HEK293 (cell line): ENCODE measurements around the gene ADIRF.

ENCODE experiments used
- CTCF ChIA-PET: fragments of 350-600 bp; formaldehyde crosslinking; extraction: SDS; loops from one replicate; lab custom pipeline; 2021; ENCODE audit warnings: antibody characterized with exemption; lab: Yijun Ruan, JAX
- POLR2A ChIA-PET: fragments of 300-600 bp; formaldehyde crosslinking; extraction: SDS; loops from one replicate; lab custom pipeline; 2020; ENCODE audit warnings: antibody characterized with exemption, inconsistent platforms; lab: Yijun Ruan, JAX
- H3K27ac ChIP-seq: fragments of 200-500 bp; sonication (Bioruptor generic); 2 replicates; pipeline ENCODE4 v1.5.1; 2014; ENCODE audit warnings: low read depth, low read length, control low read depth, inconsistent platforms; ENCODE audit errors: extremely low read depth
- H3K36me3 ChIP-seq, 2 experiments: fragments of 200-500 bp in 1 of 2; sonication (Bioruptor generic) in 1 of 2; 1 replicate in 1 of 2; 2 replicates in 1 of 2; pipeline ENCODE4 v1.5.1; 2014 to 2017; ENCODE audit warnings: inconsistent platforms in 2 of 2, low read length in 2 of 2; ENCODE audit not compliant: control insufficient read depth in 2 of 2, insufficient read depth in 1 of 2
- H3K4me1 ChIP-seq: fragments of 200-500 bp; sonication (Bioruptor generic); 2 replicates; pipeline ENCODE4 v1.5.1; 2014; ENCODE audit warnings: mild to moderate bottlenecking, low read length, inconsistent platforms; ENCODE audit not compliant: control insufficient read depth, insufficient read depth
- H3K4me3 ChIP-seq: 2 replicates; pipeline ENCODE4 v1.5.1; 2011; ENCODE audit warnings: low read depth, mild to moderate bottlenecking, control low read depth, low read length, moderate library complexity
- H3K9me3 ChIP-seq: fragments of 200-500 bp; sonication (Bioruptor generic); 2 replicates; pipeline ENCODE4 v1.5.1; 2014; ENCODE audit warnings: low read depth, low read length, inconsistent platforms; ENCODE audit not compliant: control insufficient read depth, insufficient read depth
- KLF1 ChIP-seq: fragments of 450-650 bp; formaldehyde crosslinking; IDR thresholded peaks from 2 replicates; pipeline ENCODE4 v1.5.1; 2016; ENCODE audit warnings: missing biosample characterization, missing genetic modification characterization
- REPIN1 ChIP-seq: fragments of 450-650 bp; formaldehyde crosslinking; IDR thresholded peaks from 2 replicates; pipeline ENCODE4 v1.5.1; 2017; ENCODE audit warnings: missing biosample characterization, missing genetic modification characterization, low read depth
- ZBTB48 ChIP-seq: fragments of 450-650 bp; formaldehyde crosslinking; IDR thresholded peaks from 2 replicates; pipeline ENCODE4 v1.5.1; 2016; ENCODE audit warnings: missing biosample characterization, missing genetic modification characterization
- ZBTB8A ChIP-seq: fragments of 450-650 bp; formaldehyde crosslinking; IDR thresholded peaks from 2 replicates; pipeline ENCODE4 v1.5.1; 2016; ENCODE audit warnings: missing biosample characterization, missing genetic modification characterization
- ZIC2 ChIP-seq: fragments of 450-650 bp; formaldehyde crosslinking; IDR thresholded peaks from 2 replicates; pipeline ENCODE4 v1.5.1; 2016; ENCODE audit warnings: missing biosample characterization, missing genetic modification characterization
- ZNF341 ChIP-seq: fragments of 450-650 bp; formaldehyde crosslinking; IDR thresholded peaks from 2 replicates; pipeline ENCODE4; 2016; ENCODE audit warnings: low read depth, missing biosample characterization, missing genetic modification characterization
- ZNF423 ChIP-seq: fragments of 450-650 bp; formaldehyde crosslinking; IDR thresholded peaks from 2 replicates; pipeline ENCODE4 v1.5.1; 2016; ENCODE audit warnings: missing biosample characterization, missing genetic modification characterization
- ZNF600 ChIP-seq: fragments of 450-650 bp; formaldehyde crosslinking; IDR thresholded peaks from 2 replicates; pipeline ENCODE4 v1.5.1; 2016; ENCODE audit warnings: missing biosample characterization, missing genetic modification characterization
- ZNF621 ChIP-seq: fragments of 450-650 bp; formaldehyde crosslinking; IDR thresholded peaks from 2 replicates; pipeline ENCODE4 v1.5.1; 2017; ENCODE audit warnings: missing biosample characterization, missing genetic modification characterization
- TF ChIP-seq, protein P1 (sequence below): fragments of 450-650 bp; formaldehyde crosslinking; IDR thresholded peaks from 2 replicates; pipeline ENCODE4 v1.5.1; 2017; ENCODE audit warnings: missing biosample characterization, mild to moderate bottlenecking, missing genetic modification characterization, moderate library complexity
- TF ChIP-seq, protein P2 (sequence below): fragments of 450-650 bp; formaldehyde crosslinking; IDR thresholded peaks from 2 replicates; pipeline ENCODE4 v1.5.1; 2016; ENCODE audit warnings: missing biosample characterization, missing genetic modification characterization, borderline replicate concordance
- TF ChIP-seq, protein P3 (sequence below): fragments of 450-650 bp; formaldehyde crosslinking; IDR thresholded peaks from 2 replicates; pipeline ENCODE4 v1.5.1; 2016; ENCODE audit warnings: missing biosample characterization, missing genetic modification characterization
- TF ChIP-seq, protein P4 (sequence below): fragments of 450-650 bp; formaldehyde crosslinking; IDR thresholded peaks from 2 replicates; pipeline ENCODE4 v1.5.1; 2017; ENCODE audit warnings: missing biosample characterization, missing genetic modification characterization
- TF ChIP-seq, protein P5 (sequence below): fragments of 450-650 bp; formaldehyde crosslinking; IDR thresholded peaks from 2 replicates; pipeline ENCODE4 v1.5.1; 2016; ENCODE audit warnings: missing biosample characterization, missing genetic modification characterization

The ADIRF gene

DNA sequence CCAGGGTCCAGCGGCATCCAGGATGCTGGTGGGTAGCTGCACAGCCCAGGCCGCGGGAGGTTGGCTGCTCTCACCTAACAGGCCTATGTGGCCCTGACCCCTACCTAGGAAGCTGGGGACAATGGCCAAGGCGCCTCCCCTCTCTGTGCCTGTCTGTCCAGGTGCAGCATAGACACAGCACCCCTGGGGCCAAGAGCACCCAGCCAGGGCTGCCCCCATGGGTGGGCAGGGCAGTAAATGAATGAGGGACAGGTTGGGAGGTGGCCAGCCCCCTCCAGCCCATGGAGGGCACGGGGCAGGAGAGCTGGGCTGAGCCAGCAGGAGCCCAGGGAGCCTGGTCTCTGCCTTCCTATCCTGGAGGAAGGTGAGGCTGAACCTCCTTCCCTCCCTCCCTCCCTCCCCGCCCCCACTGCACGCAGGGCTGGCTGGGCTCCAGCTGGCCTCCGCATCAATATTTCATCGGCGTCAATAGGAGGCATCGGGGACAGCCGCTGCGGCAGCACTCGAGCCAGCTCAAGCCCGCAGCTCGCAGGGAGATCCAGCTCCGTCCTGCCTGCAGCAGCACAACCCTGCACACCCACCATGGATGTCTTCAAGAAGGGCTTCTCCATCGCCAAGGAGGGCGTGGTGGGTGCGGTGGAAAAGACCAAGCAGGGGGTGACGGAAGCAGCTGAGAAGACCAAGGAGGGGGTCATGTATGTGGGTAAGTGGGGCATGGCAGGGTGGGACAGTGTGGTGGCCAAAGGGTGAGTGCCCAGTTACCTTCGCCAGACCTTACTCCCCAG is 10.0 kb upstream of the ADIRF start, which contains the start of gene SNCG:
Gene SNCG (plus strand): TSS at position 484 of the 785 bp plus-strand sequence. CDS start 99 bp downstream, at position 583.
- TF ChIP-seq ZNF341 (tag by site-specific recombination) (peak; percentile 82), REPIN1 (tag by site-specific recombination) (no peak), ZNF600 (tag by site-specific recombination) (peak; percentile 94), ZBTB48 (tag by site-specific recombination) (no peak), KLF1 (tag by site-specific recombination) (peak; percentile 93), ZBTB8A (tag by site-specific recombination) (0 out of 2 replicates have a peak, but pooled peaks have one; percentile 21), ZNF621 (tag by site-specific recombination) (no peak), ZIC2 (peak; percentile 32), ZNF423 (tag by site-specific recombination) (peak; percentile 48)
- TF ChIP-seq, protein P1, sequence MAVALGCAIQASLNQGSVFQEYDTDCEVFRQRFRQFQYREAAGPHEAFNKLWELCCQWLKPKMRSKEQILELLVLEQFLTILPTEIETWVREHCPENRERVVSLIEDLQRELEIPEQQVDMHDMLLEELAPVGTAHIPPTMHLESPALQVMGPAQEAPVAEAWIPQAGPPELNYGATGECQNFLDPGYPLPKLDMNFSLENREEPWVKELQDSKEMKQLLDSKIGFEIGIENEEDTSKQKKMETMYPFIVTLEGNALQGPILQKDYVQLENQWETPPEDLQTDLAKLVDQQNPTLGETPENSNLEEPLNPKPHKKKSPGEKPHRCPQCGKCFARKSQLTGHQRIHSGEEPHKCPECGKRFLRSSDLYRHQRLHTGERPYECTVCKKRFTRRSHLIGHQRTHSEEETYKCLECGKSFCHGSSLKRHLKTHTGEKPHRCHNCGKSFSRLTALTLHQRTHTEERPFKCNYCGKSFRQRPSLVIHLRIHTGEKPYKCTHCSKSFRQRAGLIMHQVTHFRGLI (tag by site-specific recombination): peak; percentile 78
- TF ChIP-seq, protein P2, sequence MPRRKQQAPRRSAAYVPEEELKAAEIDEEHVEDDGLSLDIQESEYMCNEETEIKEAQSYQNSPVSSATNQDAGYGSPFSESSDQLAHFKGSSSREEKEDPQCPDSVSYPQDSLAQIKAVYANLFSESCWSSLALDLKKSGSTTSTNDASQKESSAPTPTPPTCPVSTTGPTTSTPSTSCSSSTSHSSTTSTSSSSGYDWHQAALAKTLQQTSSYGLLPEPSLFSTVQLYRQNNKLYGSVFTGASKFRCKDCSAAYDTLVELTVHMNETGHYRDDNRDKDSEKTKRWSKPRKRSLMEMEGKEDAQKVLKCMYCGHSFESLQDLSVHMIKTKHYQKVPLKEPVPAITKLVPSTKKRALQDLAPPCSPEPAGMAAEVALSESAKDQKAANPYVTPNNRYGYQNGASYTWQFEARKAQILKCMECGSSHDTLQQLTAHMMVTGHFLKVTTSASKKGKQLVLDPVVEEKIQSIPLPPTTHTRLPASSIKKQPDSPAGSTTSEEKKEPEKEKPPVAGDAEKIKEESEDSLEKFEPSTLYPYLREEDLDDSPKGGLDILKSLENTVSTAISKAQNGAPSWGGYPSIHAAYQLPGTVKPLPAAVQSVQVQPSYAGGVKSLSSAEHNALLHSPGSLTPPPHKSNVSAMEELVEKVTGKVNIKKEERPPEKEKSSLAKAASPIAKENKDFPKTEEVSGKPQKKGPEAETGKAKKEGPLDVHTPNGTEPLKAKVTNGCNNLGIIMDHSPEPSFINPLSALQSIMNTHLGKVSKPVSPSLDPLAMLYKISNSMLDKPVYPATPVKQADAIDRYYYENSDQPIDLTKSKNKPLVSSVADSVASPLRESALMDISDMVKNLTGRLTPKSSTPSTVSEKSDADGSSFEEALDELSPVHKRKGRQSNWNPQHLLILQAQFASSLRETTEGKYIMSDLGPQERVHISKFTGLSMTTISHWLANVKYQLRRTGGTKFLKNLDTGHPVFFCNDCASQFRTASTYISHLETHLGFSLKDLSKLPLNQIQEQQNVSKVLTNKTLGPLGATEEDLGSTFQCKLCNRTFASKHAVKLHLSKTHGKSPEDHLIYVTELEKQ (tag by site-specific recombination): no peak
- TF ChIP-seq, protein P3, sequence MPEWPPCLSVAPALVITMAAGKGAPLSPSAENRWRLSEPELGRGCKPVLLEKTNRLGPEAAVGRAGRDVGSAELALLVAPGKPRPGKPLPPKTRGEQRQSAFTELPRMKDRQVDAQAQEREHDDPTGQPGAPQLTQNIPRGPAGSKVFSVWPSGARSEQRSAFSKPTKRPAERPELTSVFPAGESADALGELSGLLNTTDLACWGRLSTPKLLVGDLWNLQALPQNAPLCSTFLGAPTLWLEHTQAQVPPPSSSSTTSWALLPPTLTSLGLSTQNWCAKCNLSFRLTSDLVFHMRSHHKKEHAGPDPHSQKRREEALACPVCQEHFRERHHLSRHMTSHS (tag by site-specific recombination): no peak
- TF ChIP-seq, protein P4, sequence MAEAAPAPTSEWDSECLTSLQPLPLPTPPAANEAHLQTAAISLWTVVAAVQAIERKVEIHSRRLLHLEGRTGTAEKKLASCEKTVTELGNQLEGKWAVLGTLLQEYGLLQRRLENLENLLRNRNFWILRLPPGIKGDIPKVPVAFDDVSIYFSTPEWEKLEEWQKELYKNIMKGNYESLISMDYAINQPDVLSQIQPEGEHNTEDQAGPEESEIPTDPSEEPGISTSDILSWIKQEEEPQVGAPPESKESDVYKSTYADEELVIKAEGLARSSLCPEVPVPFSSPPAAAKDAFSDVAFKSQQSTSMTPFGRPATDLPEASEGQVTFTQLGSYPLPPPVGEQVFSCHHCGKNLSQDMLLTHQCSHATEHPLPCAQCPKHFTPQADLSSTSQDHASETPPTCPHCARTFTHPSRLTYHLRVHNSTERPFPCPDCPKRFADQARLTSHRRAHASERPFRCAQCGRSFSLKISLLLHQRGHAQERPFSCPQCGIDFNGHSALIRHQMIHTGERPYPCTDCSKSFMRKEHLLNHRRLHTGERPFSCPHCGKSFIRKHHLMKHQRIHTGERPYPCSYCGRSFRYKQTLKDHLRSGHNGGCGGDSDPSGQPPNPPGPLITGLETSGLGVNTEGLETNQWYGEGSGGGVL: peak; percentile 63
- TF ChIP-seq, protein P5, sequence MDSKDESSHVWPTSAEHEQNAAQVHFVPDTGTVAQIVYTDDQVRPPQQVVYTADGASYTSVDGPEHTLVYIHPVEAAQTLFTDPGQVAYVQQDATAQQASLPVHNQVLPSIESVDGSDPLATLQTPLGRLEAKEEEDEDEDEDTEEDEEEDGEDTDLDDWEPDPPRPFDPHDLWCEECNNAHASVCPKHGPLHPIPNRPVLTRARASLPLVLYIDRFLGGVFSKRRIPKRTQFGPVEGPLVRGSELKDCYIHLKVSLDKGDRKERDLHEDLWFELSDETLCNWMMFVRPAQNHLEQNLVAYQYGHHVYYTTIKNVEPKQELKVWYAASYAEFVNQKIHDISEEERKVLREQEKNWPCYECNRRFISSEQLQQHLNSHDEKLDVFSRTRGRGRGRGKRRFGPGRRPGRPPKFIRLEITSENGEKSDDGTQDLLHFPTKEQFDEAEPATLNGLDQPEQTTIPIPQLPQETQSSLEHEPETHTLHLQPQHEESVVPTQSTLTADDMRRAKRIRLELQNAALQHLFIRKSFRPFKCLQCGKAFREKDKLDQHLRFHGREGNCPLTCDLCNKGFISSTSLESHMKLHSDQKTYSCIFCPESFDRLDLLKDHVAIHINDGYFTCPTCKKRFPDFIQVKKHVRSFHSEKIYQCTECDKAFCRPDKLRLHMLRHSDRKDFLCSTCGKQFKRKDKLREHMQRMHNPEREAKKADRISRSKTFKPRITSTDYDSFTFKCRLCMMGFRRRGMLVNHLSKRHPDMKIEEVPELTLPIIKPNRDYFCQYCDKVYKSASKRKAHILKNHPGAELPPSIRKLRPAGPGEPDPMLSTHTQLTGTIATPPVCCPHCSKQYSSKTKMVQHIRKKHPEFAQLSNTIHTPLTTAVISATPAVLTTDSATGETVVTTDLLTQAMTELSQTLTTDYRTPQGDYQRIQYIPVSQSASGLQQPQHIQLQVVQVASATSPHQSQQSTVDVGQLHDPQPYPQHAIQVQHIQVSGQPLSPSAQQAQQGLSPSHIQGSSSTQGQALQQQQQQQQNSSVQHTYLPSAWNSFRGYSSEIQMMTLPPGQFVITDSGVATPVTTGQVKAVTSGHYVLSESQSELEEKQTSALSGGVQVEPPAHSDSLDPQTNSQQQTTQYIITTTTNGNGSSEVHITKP (tag by site-specific recombination): peak; percentile 48
- ChIA-PET POLR2A (no interaction called here), CTCF (interaction anchor here (1.4 to 3.8 kb wide), 3 partner anchors 11 to 20 kb away, joined by 11 to 21 read pairs (median 14); no protein-coding TSS in a partner anchor)
- Histone ChIP-seq H3K4me1 (no peaks in the 10 kb centered on the region), H3K36me3 (no peaks in the 10 kb centered on the region), H3K4me3 (no peak within 1 kb of the TSS), H3K9me3 (no peaks in the 10 kb centered on the region), H3K27ac (no peak within 1 kb of the TSS)
